Effector memory CD4-positive, alpha-beta T cell (primary cell): ENCODE data around the gene NPAS2.

Source experiments
- DNase-seq, 3 donors: peaks; one replicate each; pipeline ENCODE4 v3.0.0-alpha.2; 2020
- H3K27ac ChIP-seq: 2 replicates; pipeline ENCODE4 v1.7.0; 2013; ENCODE audit warnings: mild to moderate bottlenecking, low read length, moderate library complexity; ENCODE audit not compliant: insufficient read depth, poor library complexity, severe bottlenecking
- H3K27me3 ChIP-seq: replicated peaks from 2 replicates; pipeline ENCODE4 v1.7.0; 2013; ENCODE audit warnings: mild to moderate bottlenecking, low read length; ENCODE audit not compliant: insufficient read depth, control insufficient read depth, poor library complexity, severe bottlenecking
- H3K36me3 ChIP-seq: 2 replicates; pipeline ENCODE4 v1.7.0; 2013; ENCODE audit warnings: mild to moderate bottlenecking, low read length, moderate library complexity; ENCODE audit not compliant: control insufficient read depth, insufficient read depth
- H3K4me1 ChIP-seq: 2 replicates; pipeline ENCODE4 v1.7.0; 2013; ENCODE audit warnings: low read length, mild to moderate bottlenecking; ENCODE audit not compliant: control insufficient read depth, insufficient read depth, poor library complexity, severe bottlenecking
- H3K4me3 ChIP-seq: 2 replicates; pipeline ENCODE4 v1.7.0; 2013; ENCODE audit warnings: low read length, low read depth, mild to moderate bottlenecking; ENCODE audit not compliant: insufficient read depth, poor library complexity, severe bottlenecking
- H3K9me3 ChIP-seq: 2 replicates; pipeline ENCODE4 v1.7.0; 2013; ENCODE audit warnings: mild to moderate bottlenecking, low read length, moderate library complexity; ENCODE audit not compliant: control insufficient read depth

The NPAS2 gene

GRCh38 chr2:100876231-100876860 is 56.4 kb downstream of the NPAS2 start:
- Histone ChIP-seq H3K4me1 (no peaks in the 10 kb centered on the region), H3K4me3 (no peak overlapping the region), H3K27ac (no peak overlapping the region), H3K36me3 (no peaks in the 10 kb centered on the region), H3K9me3 (no peaks in the 10 kb centered on the region), H3K27me3 (no peaks in the 10 kb centered on the region)
- no peak for DNase-seq

- DNase-seq: no peak
- no peaks in the 10 kb centered on the region for H3K27me3 ChIP-seq
- no peaks in the 10 kb centered on the region for H3K9me3 ChIP-seq
- no peaks in the 10 kb centered on the region for H3K36me3 ChIP-seq
- no peak overlapping the region for H3K27ac ChIP-seq
- no peaks in the 10 kb centered on the region for H3K4me1 ChIP-seq
- H3K4me3 ChIP-seq: no peak overlapping the region
These were observed 57.6 kb downstream of the NPAS2 start for GRCh38 chr2:100877555-100877954.

- Histone ChIP-seq H3K36me3 (no peaks in the 10 kb centered on the region), H3K4me3 (no peak overlapping the region), H3K9me3 (no peaks in the 10 kb centered on the region), H3K27ac (no peak overlapping the region), H3K27me3 (no peaks in the 10 kb centered on the region), H3K4me1 (no peaks in the 10 kb centered on the region)
- DNase-seq: no peak
These were observed 58.3 kb downstream of the NPAS2 start for GRCh38 chr2:100878000-100878791.

- no peak for DNase-seq
- no peaks in the 10 kb centered on the region for H3K27me3 ChIP-seq
- H3K27ac ChIP-seq: no peak overlapping the region
- H3K4me3 ChIP-seq: no peak overlapping the region
- no peaks in the 10 kb centered on the region for H3K4me1 ChIP-seq
- H3K9me3 ChIP-seq: no peaks in the 10 kb centered on the region
- no peaks in the 10 kb centered on the region for H3K36me3 ChIP-seq
These were observed 59.4 kb downstream of the NPAS2 start for GRCh38 chr2:100879296-100879695.

GRCh38 chr2:100880036-100880435 is 60.1 kb downstream of the NPAS2 start:
- H3K27ac ChIP-seq: no peak overlapping the region
- no peaks in the 10 kb centered on the region for H3K27me3 ChIP-seq
- no peak overlapping the region for H3K4me3 ChIP-seq
- no peak for DNase-seq
- no peaks in the 10 kb centered on the region for H3K4me1 ChIP-seq
- H3K36me3 ChIP-seq: no peaks in the 10 kb centered on the region
- no peaks in the 10 kb centered on the region for H3K9me3 ChIP-seq

- no peak for DNase-seq
These were observed 60.8 kb downstream of the NPAS2 start for GRCh38 chr2:100880730-100881129.

GRCh38 chr2:100882645-100883613 is 63.0 kb downstream of the NPAS2 start:
- no peaks in the 10 kb centered on the region for H3K36me3 ChIP-seq
- no peak overlapping the region for H3K4me3 ChIP-seq
- no peaks in the 10 kb centered on the region for H3K27me3 ChIP-seq
- H3K4me1 ChIP-seq: no peaks in the 10 kb centered on the region
- no peaks in the 10 kb centered on the region for H3K9me3 ChIP-seq
- no peak overlapping the region for H3K27ac ChIP-seq
- DNase-seq: no peak

More at GRCh38 chr2:100880730-100881129, 60.8 kb downstream of the NPAS2 start:
- no peak overlapping the region for H3K27ac ChIP-seq
- H3K4me1 ChIP-seq: no peaks in the 10 kb centered on the region
- no peaks in the 10 kb centered on the region for H3K27me3 ChIP-seq
- no peaks in the 10 kb centered on the region for H3K36me3 ChIP-seq
- no peaks in the 10 kb centered on the region for H3K9me3 ChIP-seq
- no peak overlapping the region for H3K4me3 ChIP-seq

GRCh38 chr2:100884145-100884621 is 64.2 kb downstream of the NPAS2 start:
- H3K27ac ChIP-seq: no peak overlapping the region
- H3K4me3 ChIP-seq: no peak overlapping the region
- no peaks in the 10 kb centered on the region for H3K4me1 ChIP-seq
- no peak for DNase-seq
- no peaks in the 10 kb centered on the region for H3K36me3 ChIP-seq
- no peaks in the 10 kb centered on the region for H3K27me3 ChIP-seq
- H3K9me3 ChIP-seq: no peaks in the 10 kb centered on the region

- Histone ChIP-seq H3K4me1 (no peaks in the 10 kb centered on the region), H3K36me3 (no peaks in the 10 kb centered on the region), H3K27me3 (no peaks in the 10 kb centered on the region), H3K27ac (no peak overlapping the region), H3K4me3 (no peak overlapping the region), H3K9me3 (no peaks in the 10 kb centered on the region)
- DNase-seq: no peak
These were observed 66.1 kb downstream of the NPAS2 start for GRCh38 chr2:100886085-100886484.
